ENCODE results near the gene PLTP. TPM values are rescaled to one million over a fixed set of nuclear protein-coding genes. Genes with fewer than 3 reads are reported as not detected.

PLTP gene
- total and polyA plus RNA-seq, 2 of the 13 experiments (the other 11 are each of a cell fraction or from before 2014, with no cell fraction given) = 16.9 to 28.6 TPM

DNA sequence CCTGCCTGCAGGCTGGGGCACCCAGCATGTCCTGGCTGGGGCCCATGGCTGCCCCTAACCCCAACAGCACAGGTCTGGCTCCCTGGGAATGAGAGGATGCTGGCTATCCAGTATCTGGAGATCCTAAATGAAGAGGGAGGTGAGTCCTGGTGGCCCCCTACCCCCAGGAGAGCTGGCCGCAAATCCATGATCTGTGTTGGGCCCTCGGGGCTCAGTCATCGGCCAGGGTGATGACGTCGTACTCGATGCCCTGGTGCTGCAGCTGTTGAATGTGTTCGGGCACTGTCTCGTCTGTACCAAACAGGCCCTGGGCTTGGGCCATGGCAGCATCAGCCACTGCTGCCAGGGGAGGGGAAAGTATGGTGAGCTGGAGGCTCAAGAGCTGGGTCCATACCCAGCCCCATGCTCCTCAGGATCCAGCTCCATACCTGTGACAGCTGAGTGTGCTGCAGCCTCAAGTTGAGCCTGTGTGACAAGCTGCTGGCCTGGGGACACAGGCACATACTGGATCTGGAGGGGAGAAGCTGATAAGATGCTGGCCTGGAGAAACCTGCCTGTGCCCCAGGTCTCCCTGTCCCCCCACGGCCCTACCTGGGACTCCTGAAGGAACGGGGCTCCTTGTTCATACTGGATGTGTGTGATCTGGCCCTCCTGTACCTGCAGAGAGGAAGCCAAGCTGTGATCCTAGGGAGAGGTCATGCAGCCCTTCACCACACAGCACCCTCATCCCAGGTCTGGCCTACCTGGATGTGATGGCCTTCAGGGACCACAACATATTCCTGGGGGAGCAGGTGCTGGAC, 37.0 kb upstream of the PLTP start (continued):
- TF ChIP-seq PITX1 (CRISPR knock-in tag; IDR thresholded peaks at IDR 0.05) = peak; percentile 35; the same call in 1 of the 2 replicates
- TF ChIP-seq, protein P1, sequence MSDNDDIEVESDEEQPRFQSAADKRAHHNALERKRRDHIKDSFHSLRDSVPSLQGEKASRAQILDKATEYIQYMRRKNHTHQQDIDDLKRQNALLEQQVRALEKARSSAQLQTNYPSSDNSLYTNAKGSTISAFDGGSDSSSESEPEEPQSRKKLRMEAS (IDR thresholded peaks at IDR 0.05) = peak; percentile 24; the same call in 1 of the 2 replicates
- peak; percentile 60 for TF ChIP-seq ZNF883 (CRISPR knock-in tag; IDR thresholded peaks at IDR 0.05; ENCODE audit: not compliant biosample characterization)
- TF ChIP-seq, protein P2, sequence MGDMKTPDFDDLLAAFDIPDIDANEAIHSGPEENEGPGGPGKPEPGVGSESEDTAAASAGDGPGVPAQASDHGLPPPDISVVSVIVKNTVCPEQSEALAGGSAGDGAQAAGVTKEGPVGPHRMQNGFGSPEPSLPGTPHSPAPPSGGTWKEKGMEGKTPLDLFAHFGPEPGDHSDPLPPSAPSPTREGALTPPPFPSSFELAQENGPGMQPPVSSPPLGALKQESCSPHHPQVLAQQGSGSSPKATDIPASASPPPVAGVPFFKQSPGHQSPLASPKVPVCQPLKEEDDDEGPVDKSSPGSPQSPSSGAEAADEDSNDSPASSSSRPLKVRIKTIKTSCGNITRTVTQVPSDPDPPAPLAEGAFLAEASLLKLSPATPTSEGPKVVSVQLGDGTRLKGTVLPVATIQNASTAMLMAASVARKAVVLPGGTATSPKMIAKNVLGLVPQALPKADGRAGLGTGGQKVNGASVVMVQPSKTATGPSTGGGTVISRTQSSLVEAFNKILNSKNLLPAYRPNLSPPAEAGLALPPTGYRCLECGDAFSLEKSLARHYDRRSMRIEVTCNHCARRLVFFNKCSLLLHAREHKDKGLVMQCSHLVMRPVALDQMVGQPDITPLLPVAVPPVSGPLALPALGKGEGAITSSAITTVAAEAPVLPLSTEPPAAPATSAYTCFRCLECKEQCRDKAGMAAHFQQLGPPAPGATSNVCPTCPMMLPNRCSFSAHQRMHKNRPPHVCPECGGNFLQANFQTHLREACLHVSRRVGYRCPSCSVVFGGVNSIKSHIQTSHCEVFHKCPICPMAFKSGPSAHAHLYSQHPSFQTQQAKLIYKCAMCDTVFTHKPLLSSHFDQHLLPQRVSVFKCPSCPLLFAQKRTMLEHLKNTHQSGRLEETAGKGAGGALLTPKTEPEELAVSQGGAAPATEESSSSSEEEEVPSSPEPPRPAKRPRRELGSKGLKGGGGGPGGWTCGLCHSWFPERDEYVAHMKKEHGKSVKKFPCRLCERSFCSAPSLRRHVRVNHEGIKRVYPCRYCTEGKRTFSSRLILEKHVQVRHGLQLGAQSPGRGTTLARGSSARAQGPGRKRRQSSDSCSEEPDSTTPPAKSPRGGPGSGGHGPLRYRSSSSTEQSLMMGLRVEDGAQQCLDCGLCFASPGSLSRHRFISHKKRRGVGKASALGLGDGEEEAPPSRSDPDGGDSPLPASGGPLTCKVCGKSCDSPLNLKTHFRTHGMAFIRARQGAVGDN (CRISPR knock-in tag; IDR thresholded peaks at IDR 0.05) = peak; percentile 33; the same call in 1 of the 2 replicates
- TF ChIP-seq RBFOX2 (IDR thresholded peaks at IDR 0.05; ENCODE audit: low read depth, low read length) = 0 out of 2 replicates have a peak, but pooled peaks have one; percentile 18
- no peak for TF ChIP-seq ZNF343 (CRISPR knock-in tag; IDR thresholded peaks at IDR 0.05)
- TF ChIP-seq ZNF788 (CRISPR knock-in tag; IDR thresholded peaks at IDR 0.05; ENCODE audit: borderline replicate concordance) = no peak
- no peak for TF ChIP-seq NONO (IDR thresholded peaks at IDR 0.05)
- TF ChIP-seq NONO (CRISPR knock-in tag; conservative IDR thresholded peaks at IDR 0.05) = 0 out of 2 replicates have a peak, but pooled peaks have one; percentile 16
- TF ChIP-seq, protein P3, sequence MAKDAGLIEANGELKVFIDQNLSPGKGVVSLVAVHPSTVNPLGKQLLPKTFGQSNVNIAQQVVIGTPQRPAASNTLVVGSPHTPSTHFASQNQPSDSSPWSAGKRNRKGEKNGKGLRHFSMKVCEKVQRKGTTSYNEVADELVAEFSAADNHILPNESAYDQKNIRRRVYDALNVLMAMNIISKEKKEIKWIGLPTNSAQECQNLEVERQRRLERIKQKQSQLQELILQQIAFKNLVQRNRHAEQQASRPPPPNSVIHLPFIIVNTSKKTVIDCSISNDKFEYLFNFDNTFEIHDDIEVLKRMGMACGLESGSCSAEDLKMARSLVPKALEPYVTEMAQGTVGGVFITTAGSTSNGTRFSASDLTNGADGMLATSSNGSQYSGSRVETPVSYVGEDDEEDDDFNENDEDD (CRISPR knock-in tag; IDR thresholded peaks at IDR 0.05; ENCODE audit: borderline replicate concordance) = 0 out of 2 replicates have a peak, but pooled peaks have one; percentile 21
- TF ChIP-seq, protein P4, sequence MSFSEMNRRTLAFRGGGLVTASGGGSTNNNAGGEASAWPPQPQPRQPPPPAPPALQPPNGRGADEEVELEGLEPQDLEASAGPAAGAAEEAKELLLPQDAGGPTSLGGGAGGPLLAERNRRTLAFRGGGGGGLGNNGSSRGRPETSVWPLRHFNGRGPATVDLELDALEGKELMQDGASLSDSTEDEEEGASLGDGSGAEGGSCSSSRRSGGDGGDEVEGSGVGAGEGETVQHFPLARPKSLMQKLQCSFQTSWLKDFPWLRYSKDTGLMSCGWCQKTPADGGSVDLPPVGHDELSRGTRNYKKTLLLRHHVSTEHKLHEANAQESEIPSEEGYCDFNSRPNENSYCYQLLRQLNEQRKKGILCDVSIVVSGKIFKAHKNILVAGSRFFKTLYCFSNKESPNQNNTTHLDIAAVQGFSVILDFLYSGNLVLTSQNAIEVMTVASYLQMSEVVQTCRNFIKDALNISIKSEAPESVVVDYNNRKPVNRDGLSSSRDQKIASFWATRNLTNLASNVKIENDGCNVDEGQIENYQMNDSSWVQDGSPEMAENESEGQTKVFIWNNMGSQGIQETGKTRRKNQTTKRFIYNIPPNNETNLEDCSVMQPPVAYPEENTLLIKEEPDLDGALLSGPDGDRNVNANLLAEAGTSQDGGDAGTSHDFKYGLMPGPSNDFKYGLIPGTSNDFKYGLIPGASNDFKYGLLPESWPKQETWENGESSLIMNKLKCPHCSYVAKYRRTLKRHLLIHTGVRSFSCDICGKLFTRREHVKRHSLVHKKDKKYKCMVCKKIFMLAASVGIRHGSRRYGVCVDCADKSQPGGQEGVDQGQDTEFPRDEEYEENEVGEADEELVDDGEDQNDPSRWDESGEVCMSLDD (CRISPR knock-in tag; IDR thresholded peaks at IDR 0.05; ENCODE audit: borderline replicate concordance) = no peak

Data from HepG2 (cell line).